Hindlimb muscle (tissue), 1 donor: Measurements from ENCODE around the gene PPP1R13B. TPM values are rescaled to one million over a fixed set of nuclear protein-coding genes. Genes with fewer than 3 reads are reported as not detected.

Experiments used
- DNase-seq: peaks from one replicate; pipeline ENCODE4 v3.0.0-alpha.2; 2013
- polyA plus RNA-seq: library from polyadenylated mRNA; unstranded; fragments of 120-200 nt; gene quantifications from one replicate; pipeline ENCODE4 v1.2.1, GENCODE V29; 2013; ENCODE audit not compliant: insufficient read length

PPP1R13B gene
- polyA plus RNA-seq, 1 donor = 13.6 TPM

- no peak for DNase-seq
Measured at GRCh38 chr14:103711516-103712431, 135.6 kb downstream of the PPP1R13B start.

- no peak for DNase-seq
Measured at GRCh38 chr14:103710771-103711377, 136.5 kb downstream of the PPP1R13B start.

GRCh38 chr14:103709814-103710213 is 137.6 kb downstream of the PPP1R13B start:
- DNase-seq = no peak

- DNase-seq = no peak
Measured at GRCh38 chr14:103708750-103709187, 138.6 kb downstream of the PPP1R13B start.

- no peak for DNase-seq
Measured at GRCh38 chr14:103707329-103708263, 139.8 kb downstream of the PPP1R13B start.

GRCh38 chr14:103706551-103707328 is 140.6 kb downstream of the PPP1R13B start:
- DNase-seq = no peak

- DNase-seq = no peak
Measured at GRCh38 chr14:103705504-103706284, 141.7 kb downstream of the PPP1R13B start.

GRCh38 chr14:103705118-103705503 is 142.3 kb downstream of the PPP1R13B start:
- DNase-seq = no peak

- no peak for DNase-seq
Measured at GRCh38 chr14:103704708-103705107, 142.7 kb downstream of the PPP1R13B start.

- DNase-seq = no peak
Measured at GRCh38 chr14:103703433-103704385, 143.7 kb downstream of the PPP1R13B start.

GRCh38 chr14:103702497-103703432 is 144.6 kb downstream of the PPP1R13B start:
- DNase-seq = no peak

- no peak for DNase-seq
Measured at GRCh38 chr14:103702095-103702494, 145.3 kb downstream of the PPP1R13B start.

- DNase-seq = no peak
Measured at GRCh38 chr14:103700753-103701490, 146.5 kb downstream of the PPP1R13B start.

GRCh38 chr14:103699901-103700752 is 147.2 kb downstream of the PPP1R13B start:
- no peak for DNase-seq

- no peak for DNase-seq
Measured at GRCh38 chr14:103699261-103699661, 148.1 kb downstream of the PPP1R13B start.

GRCh38 chr14:103698380-103699260 is 148.8 kb downstream of the PPP1R13B start:
- DNase-seq = no peak
